Measurements from ENCODE around the gene TUBGCP4. TPM values are rescaled to one million over a fixed set of nuclear protein-coding genes. Genes with fewer than 3 reads are reported as not detected.

The TUBGCP4 gene
- total RNA-seq, 1 donor = 10.5 TPM

DNA sequence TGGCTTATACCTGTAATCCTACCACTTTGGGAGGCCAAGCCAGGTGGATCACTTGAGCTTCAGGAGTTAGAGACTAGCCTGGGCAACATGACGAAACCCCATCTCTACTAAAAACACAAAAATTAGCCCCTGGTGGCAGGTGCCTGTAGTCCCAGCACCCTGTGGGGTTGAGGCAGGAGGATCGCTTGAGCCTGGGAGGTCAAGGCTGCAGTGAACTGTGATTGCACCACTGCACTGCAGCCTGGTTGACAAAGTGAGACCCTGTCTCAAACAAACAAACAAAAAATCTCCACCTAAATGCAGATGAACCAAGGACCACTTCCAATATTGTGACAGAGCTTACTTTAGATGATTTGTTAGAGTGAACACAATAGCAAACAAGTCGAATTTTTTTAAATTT, 68.4 kb downstream of the TUBGCP4 start:
- H3K79me2 ChIP-seq (ENCODE audit: insufficient read depth, low read length) = no peaks in the 10 kb centered on the region
- DNase-seq (ENCODE audit: insufficient read length, low spot score, missing footprints) = no peak
- no peaks in the 10 kb centered on the region for H3K27me3 ChIP-seq (ENCODE audit: insufficient read depth, low read length)
- no peak overlapping the region for H3K4me3 ChIP-seq (ENCODE audit: insufficient read depth, low read length)
- no peaks in the 10 kb centered on the region for H4K20me1 ChIP-seq (ENCODE audit: insufficient read depth, low read length)
- TF ChIP-seq, protein P1, sequence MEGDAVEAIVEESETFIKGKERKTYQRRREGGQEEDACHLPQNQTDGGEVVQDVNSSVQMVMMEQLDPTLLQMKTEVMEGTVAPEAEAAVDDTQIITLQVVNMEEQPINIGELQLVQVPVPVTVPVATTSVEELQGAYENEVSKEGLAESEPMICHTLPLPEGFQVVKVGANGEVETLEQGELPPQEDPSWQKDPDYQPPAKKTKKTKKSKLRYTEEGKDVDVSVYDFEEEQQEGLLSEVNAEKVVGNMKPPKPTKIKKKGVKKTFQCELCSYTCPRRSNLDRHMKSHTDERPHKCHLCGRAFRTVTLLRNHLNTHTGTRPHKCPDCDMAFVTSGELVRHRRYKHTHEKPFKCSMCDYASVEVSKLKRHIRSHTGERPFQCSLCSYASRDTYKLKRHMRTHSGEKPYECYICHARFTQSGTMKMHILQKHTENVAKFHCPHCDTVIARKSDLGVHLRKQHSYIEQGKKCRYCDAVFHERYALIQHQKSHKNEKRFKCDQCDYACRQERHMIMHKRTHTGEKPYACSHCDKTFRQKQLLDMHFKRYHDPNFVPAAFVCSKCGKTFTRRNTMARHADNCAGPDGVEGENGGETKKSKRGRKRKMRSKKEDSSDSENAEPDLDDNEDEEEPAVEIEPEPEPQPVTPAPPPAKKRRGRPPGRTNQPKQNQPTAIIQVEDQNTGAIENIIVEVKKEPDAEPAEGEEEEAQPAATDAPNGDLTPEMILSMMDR (IDR thresholded peaks at IDR 0.05; ENCODE audit: extremely low read depth, low read depth, low read length) = no peak
- no peak overlapping the region for H3K27ac ChIP-seq (ENCODE audit: low read depth, low read length)
- peaks cover 9% of the 10 kb centered on the region for H3K4me1 ChIP-seq (ENCODE audit: insufficient read depth, low read length)
- H3K9me3 ChIP-seq (ENCODE audit: low read depth, low read length) = no peaks in the 10 kb centered on the region
- peaks cover 38% of the 10 kb centered on the region for H3K36me3 ChIP-seq (ENCODE audit: insufficient read depth, low read length)
- no peak overlapping the region for H2AFZ ChIP-seq (ENCODE audit: low read length)
- H3K4me2 ChIP-seq (ENCODE audit: insufficient read depth, low read length) = no peak overlapping the region

DNA sequence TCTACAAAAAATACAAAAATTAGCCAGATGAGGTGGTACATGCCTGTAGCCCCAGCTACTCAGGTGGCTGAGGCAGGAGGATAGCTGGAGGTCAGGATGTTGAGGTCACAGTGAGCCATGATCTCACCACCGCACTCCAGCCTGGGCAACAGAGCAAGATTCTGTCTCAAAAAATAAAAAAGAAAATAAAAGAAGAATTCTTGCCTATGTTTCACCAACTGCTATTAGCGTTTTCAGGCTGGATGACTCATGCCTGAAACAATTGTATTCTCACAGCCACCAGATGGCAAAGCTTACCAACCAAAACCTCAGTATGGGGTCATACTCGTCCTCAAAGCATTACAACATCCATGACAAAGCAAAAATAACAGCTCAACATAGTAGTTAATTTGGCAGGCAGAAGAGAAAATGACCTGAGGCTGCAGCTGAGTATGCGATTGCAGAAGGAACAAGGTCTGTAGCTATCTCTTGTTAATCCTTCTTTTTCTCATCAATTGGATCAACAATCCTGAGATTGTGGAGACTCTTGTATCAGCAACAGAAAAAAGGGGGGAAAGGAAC, 69.9 kb downstream of the TUBGCP4 start:
- H3K4me3 ChIP-seq (ENCODE audit: insufficient read depth, low read length) = no peak overlapping the region
- H3K4me1 ChIP-seq (ENCODE audit: insufficient read depth, low read length) = peaks cover 9% of the 10 kb centered on the region
- TF ChIP-seq, protein P1 (IDR thresholded peaks at IDR 0.05; ENCODE audit: extremely low read depth, low read depth, low read length) = peak; percentile 67
- peaks cover 44% of the 10 kb centered on the region for H3K36me3 ChIP-seq (ENCODE audit: insufficient read depth, low read length)
- H2AFZ ChIP-seq (ENCODE audit: low read length) = no peak overlapping the region
- peak; percentile 93 for DNase-seq (ENCODE audit: insufficient read length, low spot score, missing footprints)
- no peaks in the 10 kb centered on the region for H4K20me1 ChIP-seq (ENCODE audit: insufficient read depth, low read length)
- no peaks in the 10 kb centered on the region for H3K9me3 ChIP-seq (ENCODE audit: low read depth, low read length)
- peak overlapping the region; percentile 75 for H3K27ac ChIP-seq (ENCODE audit: low read depth, low read length)
- peak overlapping the region; percentile 51 for H3K4me2 ChIP-seq (ENCODE audit: insufficient read depth, low read length)
- H3K79me2 ChIP-seq (ENCODE audit: insufficient read depth, low read length) = no peaks in the 10 kb centered on the region
- no peaks in the 10 kb centered on the region for H3K27me3 ChIP-seq (ENCODE audit: insufficient read depth, low read length)

DNA sequence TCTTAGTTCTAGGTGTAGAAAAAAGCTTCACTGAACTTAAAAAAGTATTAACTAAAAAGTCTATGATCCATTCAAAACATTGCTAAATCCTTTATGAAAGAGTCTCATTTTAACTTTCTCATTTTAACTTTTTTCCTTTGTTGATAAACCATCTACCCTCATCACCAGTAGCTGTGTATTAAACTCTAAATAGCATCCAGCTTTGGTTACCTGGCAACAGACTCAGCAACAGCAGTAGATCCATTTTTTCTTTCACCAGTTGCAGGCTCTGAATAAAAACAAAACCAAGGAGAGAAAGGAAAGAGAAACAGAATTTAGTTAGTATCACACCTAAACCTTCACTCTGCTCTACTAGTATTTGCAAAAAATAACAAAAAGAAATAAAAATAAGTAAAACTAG, 70.4 kb downstream of the TUBGCP4 start:
- no peaks in the 10 kb centered on the region for H3K9me3 ChIP-seq (ENCODE audit: low read depth, low read length)
- H3K27ac ChIP-seq (ENCODE audit: low read depth, low read length) = peak overlapping the region; percentile 73
- no peaks in the 10 kb centered on the region for H3K79me2 ChIP-seq (ENCODE audit: insufficient read depth, low read length)
- TF ChIP-seq, protein P1 (IDR thresholded peaks at IDR 0.05; ENCODE audit: extremely low read depth, low read depth, low read length) = no peak
- peaks cover 9% of the 10 kb centered on the region for H3K4me1 ChIP-seq (ENCODE audit: insufficient read depth, low read length)
- H3K4me2 ChIP-seq (ENCODE audit: insufficient read depth, low read length) = peak overlapping the region; percentile 51
- H2AFZ ChIP-seq (ENCODE audit: low read length) = no peak overlapping the region
- H3K27me3 ChIP-seq (ENCODE audit: insufficient read depth, low read length) = no peaks in the 10 kb centered on the region
- peaks cover 45% of the 10 kb centered on the region for H3K36me3 ChIP-seq (ENCODE audit: insufficient read depth, low read length)
- DNase-seq (ENCODE audit: insufficient read length, low spot score, missing footprints) = peak; percentile 35
- H3K4me3 ChIP-seq (ENCODE audit: insufficient read depth, low read length) = no peak overlapping the region
- H4K20me1 ChIP-seq (ENCODE audit: insufficient read depth, low read length) = no peaks in the 10 kb centered on the region

DNA sequence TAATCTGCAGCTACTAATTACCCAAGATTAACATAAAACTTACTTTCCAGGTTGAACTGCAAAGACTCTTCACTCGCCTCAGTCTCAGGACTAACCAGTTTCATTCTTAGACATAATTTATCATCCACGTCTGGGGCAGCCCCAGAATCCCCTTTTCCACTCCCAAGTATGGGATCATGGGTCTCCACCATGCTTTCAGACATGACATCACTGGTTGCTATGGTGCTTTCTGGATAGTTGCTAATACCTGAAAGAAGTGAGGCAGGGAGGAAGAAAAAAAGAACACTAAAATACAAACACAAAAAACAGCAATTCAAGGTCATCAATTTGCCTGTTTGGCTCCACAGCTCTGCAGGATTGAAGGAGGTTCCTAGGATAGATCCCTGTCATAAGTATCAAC, 75.4 kb downstream of the TUBGCP4 start:
- no peaks in the 10 kb centered on the region for H3K9me3 ChIP-seq (ENCODE audit: low read depth, low read length)
- no peak overlapping the region for H3K4me2 ChIP-seq (ENCODE audit: insufficient read depth, low read length)
- H2AFZ ChIP-seq (ENCODE audit: low read length) = no peak overlapping the region
- no peak for DNase-seq (ENCODE audit: insufficient read length, low spot score, missing footprints)
- H3K4me3 ChIP-seq (ENCODE audit: insufficient read depth, low read length) = no peak overlapping the region
- H3K27ac ChIP-seq (ENCODE audit: low read depth, low read length) = no peak overlapping the region
- H3K36me3 ChIP-seq (ENCODE audit: insufficient read depth, low read length) = peaks cover 21% of the 10 kb centered on the region
- H3K79me2 ChIP-seq (ENCODE audit: insufficient read depth, low read length) = peaks cover 29% of the 10 kb centered on the region
- H3K4me1 ChIP-seq (ENCODE audit: insufficient read depth, low read length) = peaks cover 5% of the 10 kb centered on the region
- H3K27me3 ChIP-seq (ENCODE audit: insufficient read depth, low read length) = no peaks in the 10 kb centered on the region
- peaks cover 5% of the 10 kb centered on the region for H4K20me1 ChIP-seq (ENCODE audit: insufficient read depth, low read length)
- TF ChIP-seq, protein P1 (IDR thresholded peaks at IDR 0.05; ENCODE audit: extremely low read depth, low read depth, low read length) = no peak
